Measurements from ENCODE around the gene KANSL1.

KANSL1 gene

GRCh38 chr17:45995627-45996270, 197.5 kb downstream of the KANSL1 start:
- DNase-seq = no peak

GRCh38 chr17:45994987-45995386, 198.2 kb downstream of the KANSL1 start:
- DNase-seq = no peak

- DNase-seq = no peak
Observed at GRCh38 chr17:45993962-45994627, 199.1 kb downstream of the KANSL1 start.

- DNase-seq = no peak
Observed at GRCh38 chr17:45992904-45993303, 200.3 kb downstream of the KANSL1 start.

GRCh38 chr17:45992175-45992574, 201.1 kb downstream of the KANSL1 start:
- DNase-seq = no peak

- no peak for DNase-seq
Observed at GRCh38 chr17:45991341-45991740, 201.9 kb downstream of the KANSL1 start.

GRCh38 chr17:45990886-45991285, 202.3 kb downstream of the KANSL1 start:
- no peak for DNase-seq

GRCh38 chr17:45989759-45990158, 203.5 kb downstream of the KANSL1 start:
- no peak for DNase-seq

GRCh38 chr17:45987706-45988105, 205.5 kb downstream of the KANSL1 start:
- DNase-seq = no peak

GRCh38 chr17:45986056-45986455, 207.2 kb downstream of the KANSL1 start:
- no peak for DNase-seq

GRCh38 chr17:45985447-45985846, 207.8 kb downstream of the KANSL1 start:
- no peak for DNase-seq

GRCh38 chr17:45984368-45984767, 208.9 kb downstream of the KANSL1 start:
- DNase-seq = no peak

GRCh38 chr17:45983614-45984310, 209.5 kb downstream of the KANSL1 start:
- no peak for DNase-seq

GRCh38 chr17:45982791-45983613, 210.2 kb downstream of the KANSL1 start:
- DNase-seq = no peak

- DNase-seq = no peak
Observed at GRCh38 chr17:45981306-45981705, 211.9 kb downstream of the KANSL1 start.

- DNase-seq = no peak
Observed at GRCh38 chr17:45980855-45981254, 212.4 kb downstream of the KANSL1 start.

All from suppressor macrophage (primary cell).